Fibroblast of gingiva (primary cell): ENCODE measurements around the gene TFEB.

Experiments used
- DNase-seq: peaks from one replicate; pipeline ENCODE4 v3.0.0-alpha.2; 2011; ENCODE audit warnings: low read depth

TFEB gene

GRCh38 chr6:41722969-41723529, 12.4 kb downstream of the TFEB start:
- DNase-seq: peak; percentile 12

- no peak for DNase-seq
Measured at GRCh38 chr6:41721414-41721813, 14.0 kb downstream of the TFEB start.

- DNase-seq: no peak
Measured at GRCh38 chr6:41720783-41721182, 14.6 kb downstream of the TFEB start.

GRCh38 chr6:41720262-41720620, 15.2 kb downstream of the TFEB start:
- no peak for DNase-seq

GRCh38 chr6:41719436-41720261, 15.8 kb downstream of the TFEB start:
- DNase-seq: no peak

- DNase-seq: no peak
Measured at GRCh38 chr6:41718828-41719227, 16.6 kb downstream of the TFEB start.

GRCh38 chr6:41717392-41717736, 18.0 kb downstream of the TFEB start:
- DNase-seq: no peak

- no peak for DNase-seq
Measured at GRCh38 chr6:41716516-41717391, 18.7 kb downstream of the TFEB start.

- no peak for DNase-seq
Measured at GRCh38 chr6:41715795-41716515, 19.5 kb downstream of the TFEB start.

- DNase-seq: no peak
Measured at GRCh38 chr6:41714556-41715273, 20.7 kb downstream of the TFEB start.

GRCh38 chr6:41713650-41714291, 21.6 kb downstream of the TFEB start:
- no peak for DNase-seq

- peak; percentile 26 for DNase-seq
Measured at GRCh38 chr6:41713159-41713649, 22.2 kb downstream of the TFEB start.

- DNase-seq: peak; percentile 41
Measured at GRCh38 chr6:41712651-41713103, 22.7 kb downstream of the TFEB start.

GRCh38 chr6:41711323-41712038, 23.9 kb downstream of the TFEB start:
- no peak for DNase-seq

GRCh38 chr6:41709375-41709774, 26.0 kb downstream of the TFEB start:
- DNase-seq: no peak

- DNase-seq: no peak
Measured at GRCh38 chr6:41708856-41709255, 26.6 kb downstream of the TFEB start.

GRCh38 chr6:41707565-41708200, 27.7 kb downstream of the TFEB start:
- no peak for DNase-seq

- peak; percentile 76 for DNase-seq
Measured at GRCh38 chr6:41706876-41707564, 28.4 kb downstream of the TFEB start.
